Muscle of back (tissue), 11 donors: ENCODE results near the gene PGP. TPM values are rescaled to one million over a fixed set of nuclear protein-coding genes. Genes with fewer than 3 reads are reported as not detected.

ENCODE experiments used
- DNase-seq, 3 donors: peaks; one replicate each; pipeline versions ENCODE4 v3.0.0 to v3.0.0-alpha.2; 2013
- polyA plus RNA-seq, 10 donors: library from polyadenylated mRNA; unstranded; fragments of 120-200 nt; gene quantifications; one replicate each; pipeline ENCODE4 v1.2.1, GENCODE V29; 2013; ENCODE audit not compliant: insufficient read length in 10 of 10

The PGP gene
- polyA plus RNA-seq, 10 donors: 11.2 to 15.4 (median 13.4) TPM

GRCh38 chr16:2238150-2238837 is 23.7 kb upstream of the PGP start:
- DNase-seq: no peak

- no peak for DNase-seq
Measured at GRCh38 chr16:2237493-2238149, 23.0 kb upstream of the PGP start.

GRCh38 chr16:2237102-2237482 is 22.5 kb upstream of the PGP start:
- no peak for DNase-seq

- DNase-seq: peak in 1 of 3 donors; percentile 65
Measured at GRCh38 chr16:2236337-2237101, 21.9 kb upstream of the PGP start, which contains the start of gene DNASE1L2. Gene DNASE1L2, plus strand, starts transcription at chr16:2236444. Its CDS starts 373 bp downstream, at chr16:2236817.

GRCh38 chr16:2235695-2236336 is 21.2 kb upstream of the PGP start:
- DNase-seq: no peak

- no peak for DNase-seq
Measured at GRCh38 chr16:2235234-2235651, 20.6 kb upstream of the PGP start.

- DNase-seq: no peak
Measured at GRCh38 chr16:2234813-2235170, 20.2 kb upstream of the PGP start.

GRCh38 chr16:2233872-2234812 is 19.5 kb upstream of the PGP start:
- no peak for DNase-seq

GRCh38 chr16:2233046-2233775 is 18.6 kb upstream of the PGP start:
- DNase-seq: no peak

- no peak for DNase-seq
Measured at GRCh38 chr16:2232094-2232990, 17.7 kb upstream of the PGP start.

GRCh38 chr16:2231016-2231931 is 16.6 kb upstream of the PGP start:
- no peak for DNase-seq

- no peak for DNase-seq
Measured at GRCh38 chr16:2230376-2230775, 15.7 kb upstream of the PGP start.

- no peak for DNase-seq
Measured at GRCh38 chr16:2229632-2230250, 15.1 kb upstream of the PGP start.

- no peak for DNase-seq
Measured at GRCh38 chr16:2229091-2229490, 14.5 kb upstream of the PGP start.

GRCh38 chr16:2228161-2228824 is 13.7 kb upstream of the PGP start:
- no peak for DNase-seq

- no peak for DNase-seq
Measured at GRCh38 chr16:2226918-2227317, 12.3 kb upstream of the PGP start.

- DNase-seq: no peak
Measured at GRCh38 chr16:2226245-2226793, 11.7 kb upstream of the PGP start.
